CD4-positive, alpha-beta T cell (primary cell): Measurements from ENCODE around the gene SLC44A1. TPM values are rescaled to one million over a fixed set of nuclear protein-coding genes. Genes with fewer than 3 reads are reported as not detected.

Source experiments
- ATAC-seq: fragments of 200-7000 bp; cut with Tn5 transposase; one replicate; pipeline ENCODE4 v1.10.0; 2022; ENCODE audit warnings: mild to moderate bottlenecking; ENCODE audit not compliant: poor library complexity
- CTCF ChIA-PET: fragments of 350-600 bp; sonication (Branson Sonifier 250); formaldehyde crosslinking; loops from one replicate; lab custom pipeline; 2021; ENCODE audit warnings: antibody characterized with exemption, inconsistent platforms; lab: Charles Lee
- POLR2A ChIA-PET: fragments of 350-600 bp; sonication (Branson Sonifier 250); formaldehyde crosslinking; loops from one replicate; lab custom pipeline; 2021; ENCODE audit warnings: antibody characterized with exemption, inconsistent platforms; lab: Charles Lee
- DNase-seq, 14 experiments: peaks; one replicate each; pipeline ENCODE4 v3.0.0-alpha.2; 2013 to 2020; ENCODE audit warnings: mixed read lengths in 2 of 14
- H3K27ac ChIP-seq, 2 donors: one replicate each; pipeline versions ENCODE4 v1.5.1 to v1.7.0; 2013; ENCODE audit warnings: low read length in 2 of 2, low read depth in 1 of 2, mild to moderate bottlenecking in 1 of 2
- H3K27me3 ChIP-seq, 2 experiments: 1 replicate in 1 of 2; 2 replicates in 1 of 2; pipeline versions ENCODE4 v1.6.1 to v1.7.0; 2013; ENCODE audit warnings: low read length in 2 of 2, control low read depth in 1 of 2, mild to moderate bottlenecking in 1 of 2, moderate library complexity in 1 of 2; ENCODE audit not compliant: insufficient read depth in 2 of 2, control insufficient read depth in 1 of 2
- H3K36me3 ChIP-seq: one replicate; pipeline ENCODE4 v1.6.1; 2013; ENCODE audit warnings: low read length, control low read depth; ENCODE audit not compliant: insufficient read depth
- H3K4me1 ChIP-seq: one replicate; pipeline ENCODE4 v1.6.1; 2013; ENCODE audit warnings: low read length, control low read depth; ENCODE audit not compliant: insufficient read depth
- H3K4me3 ChIP-seq: one replicate; pipeline ENCODE4 v1.5.1; 2013; ENCODE audit warnings: mild to moderate bottlenecking, low read length, moderate library complexity
- H3K9me3 ChIP-seq, 2 experiments: 1 replicate in 1 of 2; 2 replicates in 1 of 2; pipeline versions ENCODE4 v1.6.1 to v1.7.0; 2013; ENCODE audit warnings: low read length in 2 of 2, mild to moderate bottlenecking in 2 of 2, control low read depth in 1 of 2, moderate library complexity in 1 of 2; ENCODE audit not compliant: control insufficient read depth in 1 of 2, insufficient read depth in 1 of 2
- H3K27ac Mint-ChIP-seq: one replicate; pipeline ENCODE4 v1.8.0; 2020; ENCODE audit warnings: mixed read lengths
- H3K27me3 Mint-ChIP-seq: one replicate; pipeline ENCODE4 v1.8.0; 2021; ENCODE audit warnings: mixed read lengths
- H3K36me3 Mint-ChIP-seq: one replicate; pipeline ENCODE4 v1.8.0; 2021; ENCODE audit warnings: low read depth, mixed read lengths
- H3K4me1 Mint-ChIP-seq: one replicate; pipeline ENCODE4 v1.8.0; 2021; ENCODE audit warnings: low read depth, mixed read lengths
- H3K4me3 Mint-ChIP-seq: one replicate; pipeline ENCODE4 v1.8.0; 2020; ENCODE audit warnings: mild to moderate bottlenecking, mixed read lengths
- H3K9me3 Mint-ChIP-seq: one replicate; pipeline ENCODE4 v1.8.0; 2020; ENCODE audit warnings: mixed read lengths
- intact Hi-C, 2 experiments: fragments of 100-400 bp; cut with DNase I in 1 of 2; cut with micrococcal nuclease in 1 of 2; formaldehyde crosslinking; loops; one replicate each; pipeline versions ENCODE4 v1.15.1 to v1.9.0; 2023 to 2025; cut with DNase I, micrococcal nuclease
- total RNA-seq, 174 experiments: library from RNA in 2 of 174; stranded (reverse) in 2 of 174; gene quantifications; one replicate each; pipeline ENCODE4 v1.2.3 and lab custom pipeline; 2021 to 2026
- TF ChIP-seq, protein P1 (sequence below): fragments of 200-600 bp; IDR thresholded peaks from one replicate; pipeline ENCODE4 v1.8.0; 2022; ENCODE audit warnings: antibody characterized with exemption, mild to moderate bottlenecking

Gene SLC44A1
- total RNA-seq, 2 experiments from 2014 or later: 5.1 to 5.9 TPM

DNA sequence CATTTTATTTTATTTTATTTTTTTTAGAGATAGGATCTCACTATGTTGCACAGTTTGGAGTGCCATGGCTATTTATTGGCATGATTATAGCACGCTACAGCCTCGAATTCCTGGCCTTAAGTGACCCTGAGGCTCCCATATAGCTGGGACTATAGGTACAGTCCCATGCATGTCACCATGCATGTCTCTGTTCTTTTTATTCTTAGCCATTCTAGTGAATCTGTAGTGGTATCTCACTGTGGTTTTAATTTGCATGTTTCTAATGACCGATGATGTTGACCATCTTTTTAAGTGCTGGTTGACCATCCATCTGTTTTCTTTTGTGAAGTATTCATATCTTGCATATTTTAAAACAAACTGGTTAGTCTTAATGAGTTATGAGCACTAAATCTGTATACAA, 76.1 kb downstream of the SLC44A1 start:
- no peak overlapping the region for H3K27ac ChIP-seq

DNA sequence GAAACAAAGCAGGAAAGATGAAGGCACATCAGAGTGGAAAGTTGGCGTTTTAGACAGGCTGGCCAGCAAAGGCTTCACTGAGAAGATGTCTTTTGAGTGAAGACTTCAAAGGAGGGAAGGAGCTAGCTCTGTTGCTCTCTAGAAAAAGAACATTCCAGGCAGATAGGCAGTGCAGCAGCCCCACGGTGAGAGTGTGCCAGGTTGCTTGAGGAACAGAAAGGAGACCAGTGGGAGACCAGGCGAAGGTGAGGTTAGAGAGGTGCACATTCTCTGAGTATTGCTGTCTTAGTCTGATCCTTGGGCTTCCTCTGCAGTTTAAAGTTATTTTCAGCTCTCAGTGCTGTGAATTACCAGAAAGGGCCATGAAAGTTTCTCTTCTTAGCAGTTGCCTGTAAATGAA, 83.8 kb downstream of the SLC44A1 start:
- Mint-ChIP-seq H3K36me3 (no peaks in the 10 kb centered on the region), H3K9me3 (no peaks in the 10 kb centered on the region), H3K4me1 (peaks cover 6% of the 10 kb centered on the region), H3K27me3 (no peaks in the 10 kb centered on the region), H3K27ac (no peak overlapping the region), H3K4me3 (no peak overlapping the region)
- Histone ChIP-seq H3K9me3 (no peaks in the 10 kb centered on the region), H3K27me3 (no peaks in the 10 kb centered on the region), H3K36me3 (no peaks in the 10 kb centered on the region), H3K27ac (no peak overlapping the region), H3K4me1 (no peaks in the 10 kb centered on the region), H3K4me3 (no peak overlapping the region)
- ChIA-PET POLR2A (no interaction called here), CTCF (no interaction called here)
- ATAC-seq: no peak
- intact Hi-C loops: no loop called here
- DNase-seq: no peak
- TF ChIP-seq, protein P1, sequence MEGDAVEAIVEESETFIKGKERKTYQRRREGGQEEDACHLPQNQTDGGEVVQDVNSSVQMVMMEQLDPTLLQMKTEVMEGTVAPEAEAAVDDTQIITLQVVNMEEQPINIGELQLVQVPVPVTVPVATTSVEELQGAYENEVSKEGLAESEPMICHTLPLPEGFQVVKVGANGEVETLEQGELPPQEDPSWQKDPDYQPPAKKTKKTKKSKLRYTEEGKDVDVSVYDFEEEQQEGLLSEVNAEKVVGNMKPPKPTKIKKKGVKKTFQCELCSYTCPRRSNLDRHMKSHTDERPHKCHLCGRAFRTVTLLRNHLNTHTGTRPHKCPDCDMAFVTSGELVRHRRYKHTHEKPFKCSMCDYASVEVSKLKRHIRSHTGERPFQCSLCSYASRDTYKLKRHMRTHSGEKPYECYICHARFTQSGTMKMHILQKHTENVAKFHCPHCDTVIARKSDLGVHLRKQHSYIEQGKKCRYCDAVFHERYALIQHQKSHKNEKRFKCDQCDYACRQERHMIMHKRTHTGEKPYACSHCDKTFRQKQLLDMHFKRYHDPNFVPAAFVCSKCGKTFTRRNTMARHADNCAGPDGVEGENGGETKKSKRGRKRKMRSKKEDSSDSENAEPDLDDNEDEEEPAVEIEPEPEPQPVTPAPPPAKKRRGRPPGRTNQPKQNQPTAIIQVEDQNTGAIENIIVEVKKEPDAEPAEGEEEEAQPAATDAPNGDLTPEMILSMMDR: no peak

More for the DNA sequence above, 76.1 kb downstream of the SLC44A1 start:
- H3K36me3 ChIP-seq: no peaks in the 10 kb centered on the region
- ATAC-seq (no peak), DNase-seq (no peak)
- H3K4me1 ChIP-seq: no peaks in the 10 kb centered on the region
- H3K27ac Mint-ChIP-seq: no peak overlapping the region
- no peaks in the 10 kb centered on the region for H3K9me3 Mint-ChIP-seq
- peaks cover 10% of the 10 kb centered on the region for H3K36me3 Mint-ChIP-seq
- no peak overlapping the region for H3K4me3 ChIP-seq
- TF ChIP-seq, protein P1: no peak
- H3K27me3 Mint-ChIP-seq: no peaks in the 10 kb centered on the region
- intact Hi-C loops: no loop called here
- H3K4me3 Mint-ChIP-seq: no peak overlapping the region
- ChIA-PET CTCF (interaction anchor here (0.7 kb wide), 1 partner anchor 23 kb away, joined by 3 read pairs; no protein-coding TSS in a partner anchor), POLR2A (no interaction called here)
- H3K27me3 ChIP-seq: no peaks in the 10 kb centered on the region
- H3K9me3 ChIP-seq: no peaks in the 10 kb centered on the region
- no peaks in the 10 kb centered on the region for H3K4me1 Mint-ChIP-seq

DNA sequence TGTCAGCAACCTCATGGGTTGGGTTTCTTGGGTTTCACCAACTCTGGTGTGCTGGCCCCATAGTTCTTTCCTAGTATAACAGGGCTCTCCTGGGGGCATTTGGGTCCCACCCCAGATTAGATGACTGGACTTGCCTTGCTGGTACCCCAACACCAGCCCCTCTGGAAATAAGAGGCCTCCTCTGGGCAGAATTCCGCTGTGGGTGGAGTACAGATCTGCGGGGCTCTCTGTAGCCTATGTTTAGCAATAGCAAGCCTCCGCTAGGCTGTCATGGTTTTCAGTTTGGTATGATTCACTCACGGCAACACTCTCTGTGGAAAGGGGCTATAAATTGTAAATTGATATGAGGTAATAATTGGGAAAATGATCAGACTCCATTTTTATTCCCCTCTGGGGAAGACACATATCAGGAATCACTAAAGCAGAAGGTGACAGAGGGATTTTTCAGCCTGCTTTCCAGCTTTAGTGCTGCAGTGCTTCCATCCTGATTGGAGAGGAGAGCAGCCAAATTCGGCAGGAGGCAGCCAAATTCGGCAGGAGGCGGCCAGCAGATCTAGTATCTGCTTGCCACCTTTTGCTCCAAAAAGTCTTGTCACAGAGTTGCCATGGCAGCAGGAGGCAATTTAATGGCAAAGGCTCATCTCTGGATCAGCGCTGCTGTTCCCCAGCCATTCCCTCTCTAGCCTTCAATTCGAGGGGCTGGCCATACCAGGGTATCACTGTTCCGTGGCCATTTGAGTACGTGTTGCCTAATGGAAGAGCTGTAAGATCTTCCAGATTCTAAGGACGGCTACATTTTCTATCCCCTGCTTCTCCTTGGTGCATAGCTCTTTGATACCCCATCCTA, 84.6 kb downstream of the SLC44A1 start:
- Histone ChIP-seq H3K9me3 (no peaks in the 10 kb centered on the region), H3K4me3 (no peak overlapping the region), H3K4me1 (no peaks in the 10 kb centered on the region), H3K36me3 (no peaks in the 10 kb centered on the region), H3K27ac (no peak overlapping the region), H3K27me3 (no peaks in the 10 kb centered on the region)
- Mint-ChIP-seq H3K27ac (no peak overlapping the region), H3K4me3 (no peak overlapping the region), H3K36me3 (no peaks in the 10 kb centered on the region), H3K27me3 (no peaks in the 10 kb centered on the region), H3K9me3 (no peaks in the 10 kb centered on the region), H3K4me1 (peaks cover 6% of the 10 kb centered on the region)
- intact Hi-C loops: no loop called here
- ATAC-seq (no peak), DNase-seq (no peak)
- ChIA-PET CTCF (no interaction called here), POLR2A (no interaction called here)
- TF ChIP-seq, protein P1: no peak
